Liver (tissue), 9 donors: ENCODE results near the gene SLC25A29. TPM values are rescaled to one million over a fixed set of nuclear protein-coding genes. Genes with fewer than 3 reads are reported as not detected.

Experiments used
- DNase-seq: peaks from one replicate; pipeline ENCODE4 v3.0.0-alpha.2; 2017; ENCODE audit warnings: low spot score
- H3K27ac ChIP-seq, 2 donors: one replicate each; pipeline ENCODE4 v1.7.0; 2013; ENCODE audit warnings: inconsistent platforms in 2 of 2, low read length in 2 of 2, control low read depth in 1 of 2, low read depth in 1 of 2, mild to moderate bottlenecking in 1 of 2
- H3K27me3 ChIP-seq, 4 donors: one replicate each; pipeline versions ENCODE4 v1.6.1 to v1.7.0; 2013; ENCODE audit warnings: low read length in 3 of 4, inconsistent platforms in 1 of 4, mild to moderate bottlenecking in 1 of 4, moderate library complexity in 1 of 4; ENCODE audit not compliant: control insufficient read depth in 4 of 4, insufficient read depth in 4 of 4
- H3K36me3 ChIP-seq, 4 donors: one replicate each; pipeline versions ENCODE4 v1.6.1 to v1.7.0; 2013; ENCODE audit warnings: low read length in 3 of 4, mild to moderate bottlenecking in 3 of 4, low read depth in 1 of 4, moderate library complexity in 1 of 4; ENCODE audit not compliant: control insufficient read depth in 4 of 4, insufficient read depth in 3 of 4
- H3K4me1 ChIP-seq, 4 donors: one replicate each; pipeline versions ENCODE4 v1.6.1 to v1.7.0; 2013; ENCODE audit warnings: low read length in 3 of 4, mild to moderate bottlenecking in 3 of 4, moderate library complexity in 1 of 4; ENCODE audit not compliant: control insufficient read depth in 4 of 4, insufficient read depth in 4 of 4
- H3K4me3 ChIP-seq, 3 donors: one replicate each; pipeline versions ENCODE4 v1.6.1 to v1.7.0; 2013; ENCODE audit warnings: low read length in 3 of 3, control low read depth in 1 of 3, low read depth in 1 of 3, mild to moderate bottlenecking in 1 of 3
- H3K9ac ChIP-seq, 2 donors: one replicate each; pipeline ENCODE4 v1.7.0; 2013; ENCODE audit warnings: low read length in 2 of 2, mild to moderate bottlenecking in 2 of 2, moderate library complexity in 2 of 2, control low read depth in 1 of 2, low read depth in 1 of 2
- H3K9me3 ChIP-seq, 4 donors: one replicate each; pipeline versions ENCODE4 v1.6.1 to v1.7.0; 2013; ENCODE audit warnings: low read length in 3 of 4; ENCODE audit not compliant: control insufficient read depth in 4 of 4
- EGR1 ChIP-seq, 2 donors: IDR thresholded peaks; 2 replicates each; pipeline ENCODE4 v1.6.1; 2016 to 2018; ENCODE audit warnings: antibody characterized with exemption in 2 of 2, low read depth in 2 of 2
- FOXA1 ChIP-seq: IDR thresholded peaks from 2 replicates; pipeline ENCODE4 v1.6.1; 2016; ENCODE audit warnings: antibody characterized with exemption
- FOXA2 ChIP-seq: IDR thresholded peaks from 2 replicates; pipeline ENCODE4 v1.6.1; 2016; ENCODE audit warnings: antibody characterized with exemption
- GABPA ChIP-seq, 2 donors: IDR thresholded peaks in 1 of 2; conservative IDR thresholded peaks in 1 of 2; 2 replicates each; pipeline ENCODE4 v1.6.1; 2016; ENCODE audit warnings: antibody characterized with exemption in 2 of 2, mild to moderate bottlenecking in 1 of 2, moderate library complexity in 1 of 2
- HNF4A ChIP-seq, 2 donors: conservative IDR thresholded peaks; 2 replicates each; pipeline ENCODE4 v1.6.1; 2016; ENCODE audit warnings: antibody characterized with exemption in 2 of 2, mild to moderate bottlenecking in 2 of 2
- HNF4G ChIP-seq: IDR thresholded peaks from 2 replicates; pipeline ENCODE4 v1.6.1; 2016; ENCODE audit warnings: antibody characterized with exemption
- NR2F2 ChIP-seq: IDR thresholded peaks from 2 replicates; pipeline ENCODE4 v1.6.1; 2016; ENCODE audit warnings: antibody characterized with exemption
- RAD21 ChIP-seq, 2 donors: IDR thresholded peaks; 2 replicates each; pipeline ENCODE4 v1.6.1; 2016; ENCODE audit warnings: antibody characterized with exemption in 2 of 2, mild to moderate bottlenecking in 2 of 2
- RXRA ChIP-seq, 2 donors: IDR thresholded peaks; 2 replicates each; pipeline ENCODE4 v1.6.1; 2017 to 2018; ENCODE audit warnings: antibody characterized with exemption in 2 of 2, mild to moderate bottlenecking in 1 of 2
- SP1 ChIP-seq: IDR thresholded peaks from 2 replicates; pipeline ENCODE4 v1.6.1; 2018; ENCODE audit warnings: antibody characterized with exemption, mild to moderate bottlenecking
- YY1 ChIP-seq: IDR thresholded peaks from 2 replicates; pipeline ENCODE4 v1.6.1; 2016; ENCODE audit warnings: antibody characterized with exemption, mild to moderate bottlenecking
- WGBS: extraction: QIAGEN DNeasy Blood & Tissue Kit; methylation state at CpG from one replicate; pipeline ENCODE4 v1.1.7; 2013; 5-methylcytosine and 5-hydroxymethylcytosine counted together
- polyA plus RNA-seq, 2 donors: library from polyadenylated mRNA; stranded (reverse) in 1 of 2; unstranded in 1 of 2; fragments of 200-250 nt in 1 of 2; fragments of >200 nt in 1 of 2; fragmentation: Nextera tagmentation in 1 of 2; extraction: Ambion mirVana in 1 of 2; gene quantifications; one replicate each; pipeline versions ENCODE4 v1.2.1 to v1.2.3, GENCODE V29; 2013 to 2015
- total RNA-seq, 2 donors: library from RNA; depleted of rRNA; stranded (reverse); fragments of >200 nt; gene quantifications; one replicate each; pipeline ENCODE4 v1.2.3, GENCODE V29; 2014
- TF ChIP-seq, protein P1 (sequence below): IDR thresholded peaks from 2 replicates; pipeline ENCODE4 v1.6.1; 2016; ENCODE audit warnings: antibody characterized with exemption
- TF ChIP-seq, protein P2 (sequence below): IDR thresholded peaks from 2 replicates; pipeline ENCODE4 v1.6.1; 2016; ENCODE audit warnings: antibody characterized with exemption
- TF ChIP-seq, protein P3 (sequence below): IDR thresholded peaks from 2 replicates; pipeline ENCODE4 v1.6.1; 2016; ENCODE audit warnings: antibody characterized with exemption, mild to moderate bottlenecking
- TF ChIP-seq, protein P4 (sequence below): fragments of 150-350 bp; IDR thresholded peaks from 2 replicates; pipeline ENCODE4 v1.5.1; 2017; ENCODE audit warnings: improper control_type of control experiment, low read depth, low read length; ENCODE audit not compliant: missing input control
- donor health status: healthy.
- donor health status: healthy.
- donor health status: healthy.
- donor health status: healthy.
- donor health status: healthy.

SLC25A29 gene
- total and polyA plus RNA-seq, 4 donors = 2.4 to 13.9 (median 8.9) TPM

DNA sequence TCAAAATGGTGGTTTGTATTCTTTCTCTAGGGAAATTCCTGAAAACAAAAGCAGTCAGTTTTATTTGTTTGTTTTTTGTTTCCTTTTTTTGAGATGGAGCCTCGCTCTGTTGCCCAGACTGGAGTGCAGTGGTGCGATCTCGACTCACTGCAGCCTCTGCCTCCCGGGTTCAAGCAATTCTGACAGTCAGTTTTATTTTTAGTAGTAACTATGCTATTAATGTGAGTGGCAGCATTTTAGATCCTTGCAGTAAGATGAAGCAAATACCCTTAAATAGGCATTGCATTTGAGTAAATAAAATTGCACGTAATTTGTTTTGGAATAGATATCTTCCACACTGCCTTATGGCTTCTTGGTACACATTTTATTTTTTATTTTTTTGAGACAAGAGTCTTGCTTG, 43.7 kb downstream of the SLC25A29 start:
- 87% methylated on average over 5 of the region's 5 CpGs for WGBS
- no peaks in the 10 kb centered on the region for H3K27me3 ChIP-seq
- no peaks in the 10 kb centered on the region for H3K9me3 ChIP-seq
- TF ChIP-seq RAD21 (IDR thresholded peaks at IDR 0.05) (no peak), RXRA (IDR thresholded peaks at IDR 0.05) (no peak), FOXA2 (no peak), EGR1 (IDR thresholded peaks at IDR 0.05; ENCODE audit: low read depth in 2 of 2) (no peak), HNF4A (conservative IDR thresholded peaks at IDR 0.05) (no peak), SP1 (no peak), HNF4G (no peak), GABPA (IDR thresholded peaks at IDR 0.05 in 1 of 2, conservative IDR thresholded peaks at IDR 0.05 in 1 of 2) (no peak), FOXA1 (no peak), NR2F2 (no peak)
- TF ChIP-seq, protein P1, sequence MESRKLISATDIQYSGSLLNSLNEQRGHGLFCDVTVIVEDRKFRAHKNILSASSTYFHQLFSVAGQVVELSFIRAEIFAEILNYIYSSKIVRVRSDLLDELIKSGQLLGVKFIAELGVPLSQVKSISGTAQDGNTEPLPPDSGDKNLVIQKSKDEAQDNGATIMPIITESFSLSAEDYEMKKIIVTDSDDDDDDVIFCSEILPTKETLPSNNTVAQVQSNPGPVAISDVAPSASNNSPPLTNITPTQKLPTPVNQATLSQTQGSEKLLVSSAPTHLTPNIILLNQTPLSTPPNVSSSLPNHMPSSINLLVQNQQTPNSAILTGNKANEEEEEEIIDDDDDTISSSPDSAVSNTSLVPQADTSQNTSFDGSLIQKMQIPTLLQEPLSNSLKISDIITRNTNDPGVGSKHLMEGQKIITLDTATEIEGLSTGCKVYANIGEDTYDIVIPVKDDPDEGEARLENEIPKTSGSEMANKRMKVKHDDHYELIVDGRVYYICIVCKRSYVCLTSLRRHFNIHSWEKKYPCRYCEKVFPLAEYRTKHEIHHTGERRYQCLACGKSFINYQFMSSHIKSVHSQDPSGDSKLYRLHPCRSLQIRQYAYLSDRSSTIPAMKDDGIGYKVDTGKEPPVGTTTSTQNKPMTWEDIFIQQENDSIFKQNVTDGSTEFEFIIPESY = no peak
- TF ChIP-seq, protein P2, sequence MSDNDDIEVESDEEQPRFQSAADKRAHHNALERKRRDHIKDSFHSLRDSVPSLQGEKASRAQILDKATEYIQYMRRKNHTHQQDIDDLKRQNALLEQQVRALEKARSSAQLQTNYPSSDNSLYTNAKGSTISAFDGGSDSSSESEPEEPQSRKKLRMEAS = no peak
- no peak overlapping the region for H3K4me3 ChIP-seq
- H3K36me3 ChIP-seq = peaks cover 0 to 11% (median 5%) of the 10 kb centered on the region in 4 donors
- H3K9ac ChIP-seq = no peak overlapping the region
- no peak for DNase-seq
- peaks cover 3 to 17% (median 10%) of the 10 kb centered on the region in 4 donors for H3K4me1 ChIP-seq
- H3K27ac ChIP-seq = no peak overlapping the region

DNA sequence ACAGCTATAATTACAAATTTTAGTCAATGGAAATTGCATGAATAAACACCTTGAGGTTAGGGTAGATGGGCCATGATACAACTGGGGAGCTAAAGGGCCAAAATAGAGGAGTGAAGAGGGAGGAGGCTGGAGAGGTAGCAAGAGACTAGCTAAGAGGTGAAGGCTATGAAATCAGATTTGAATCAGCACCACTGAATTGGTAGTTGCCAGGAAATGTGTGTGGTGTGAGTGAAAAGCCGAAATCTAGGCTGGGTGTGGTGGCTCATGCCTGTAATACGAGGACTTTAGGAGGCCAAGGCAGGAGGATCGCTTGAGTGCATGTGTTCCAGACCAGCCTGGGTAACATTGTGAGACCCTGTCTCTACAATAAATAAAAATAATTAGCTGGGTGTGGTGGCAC, 44.6 kb downstream of the SLC25A29 start:
- WGBS = 94% methylated on average over 3 of the region's 3 CpGs
- Histone ChIP-seq H3K9me3 (no peaks in the 10 kb centered on the region), H3K9ac (no peak overlapping the region), H3K36me3 (peaks cover 0 to 11% (median 5%) of the 10 kb centered on the region in 4 donors), H3K4me3 (no peak overlapping the region), H3K27me3 (no peaks in the 10 kb centered on the region), H3K4me1 (peaks cover 3 to 22% (median 7%) of the 10 kb centered on the region in 4 donors), H3K27ac (no peak overlapping the region)
- TF ChIP-seq FOXA1 = no peak
- TF ChIP-seq, protein P2 = no peak
- no peak for TF ChIP-seq YY1
- no peak for TF ChIP-seq NR2F2
- TF ChIP-seq EGR1 (IDR thresholded peaks at IDR 0.05; ENCODE audit: low read depth in 2 of 2) = no peak
- DNase-seq = no peak

DNA sequence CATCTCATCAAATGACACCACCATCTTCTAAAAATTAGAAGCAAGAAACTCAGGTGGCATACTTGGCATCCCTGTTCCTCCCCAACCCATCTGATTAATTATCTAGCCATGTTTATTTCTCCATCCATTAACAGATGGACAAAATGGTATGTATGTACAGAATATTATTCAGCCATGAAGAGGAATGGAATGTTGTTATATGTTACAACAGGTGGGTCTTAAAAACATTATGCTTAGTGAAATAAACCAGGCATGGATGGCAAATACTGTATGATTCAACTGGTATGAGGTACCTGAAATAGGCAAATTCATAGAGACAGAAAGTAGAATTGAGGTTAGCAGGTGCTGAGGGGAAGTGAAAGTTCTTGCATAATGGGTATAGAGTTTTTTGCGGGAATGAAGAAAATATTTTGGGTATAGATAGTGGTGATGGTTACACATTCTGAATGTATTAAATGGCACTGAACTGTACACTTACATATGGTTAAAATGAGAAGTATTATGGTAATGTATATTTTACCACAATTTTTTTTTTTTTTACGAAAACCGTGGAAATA, 49.8 kb downstream of the SLC25A29 start:
- H3K4me1 ChIP-seq = peaks cover 0 to 14% (median 10%) of the 10 kb centered on the region in 4 donors
- 94% methylated on average over 3 of the region's 3 CpGs for WGBS

More for the DNA sequence above, 49.8 kb downstream of the SLC25A29 start:
- Histone ChIP-seq H3K27me3 (no peaks in the 10 kb centered on the region), H3K36me3 (no peaks in the 10 kb centered on the region), H3K4me3 (no peak overlapping the region), H3K27ac (no peak overlapping the region), H3K9me3 (no peaks in the 10 kb centered on the region), H3K9ac (no peak overlapping the region)
- no peak for DNase-seq
- TF ChIP-seq EGR1 (IDR thresholded peaks at IDR 0.05; ENCODE audit: low read depth in 2 of 2) = no peak
- TF ChIP-seq RXRA (IDR thresholded peaks at IDR 0.05) = no peak
- TF ChIP-seq, protein P3, sequence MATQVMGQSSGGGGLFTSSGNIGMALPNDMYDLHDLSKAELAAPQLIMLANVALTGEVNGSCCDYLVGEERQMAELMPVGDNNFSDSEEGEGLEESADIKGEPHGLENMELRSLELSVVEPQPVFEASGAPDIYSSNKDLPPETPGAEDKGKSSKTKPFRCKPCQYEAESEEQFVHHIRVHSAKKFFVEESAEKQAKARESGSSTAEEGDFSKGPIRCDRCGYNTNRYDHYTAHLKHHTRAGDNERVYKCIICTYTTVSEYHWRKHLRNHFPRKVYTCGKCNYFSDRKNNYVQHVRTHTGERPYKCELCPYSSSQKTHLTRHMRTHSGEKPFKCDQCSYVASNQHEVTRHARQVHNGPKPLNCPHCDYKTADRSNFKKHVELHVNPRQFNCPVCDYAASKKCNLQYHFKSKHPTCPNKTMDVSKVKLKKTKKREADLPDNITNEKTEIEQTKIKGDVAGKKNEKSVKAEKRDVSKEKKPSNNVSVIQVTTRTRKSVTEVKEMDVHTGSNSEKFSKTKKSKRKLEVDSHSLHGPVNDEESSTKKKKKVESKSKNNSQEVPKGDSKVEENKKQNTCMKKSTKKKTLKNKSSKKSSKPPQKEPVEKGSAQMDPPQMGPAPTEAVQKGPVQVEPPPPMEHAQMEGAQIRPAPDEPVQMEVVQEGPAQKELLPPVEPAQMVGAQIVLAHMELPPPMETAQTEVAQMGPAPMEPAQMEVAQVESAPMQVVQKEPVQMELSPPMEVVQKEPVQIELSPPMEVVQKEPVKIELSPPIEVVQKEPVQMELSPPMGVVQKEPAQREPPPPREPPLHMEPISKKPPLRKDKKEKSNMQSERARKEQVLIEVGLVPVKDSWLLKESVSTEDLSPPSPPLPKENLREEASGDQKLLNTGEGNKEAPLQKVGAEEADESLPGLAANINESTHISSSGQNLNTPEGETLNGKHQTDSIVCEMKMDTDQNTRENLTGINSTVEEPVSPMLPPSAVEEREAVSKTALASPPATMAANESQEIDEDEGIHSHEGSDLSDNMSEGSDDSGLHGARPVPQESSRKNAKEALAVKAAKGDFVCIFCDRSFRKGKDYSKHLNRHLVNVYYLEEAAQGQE = no peak
- no peak for TF ChIP-seq HNF4G
- no peak for TF ChIP-seq FOXA2
- no peak for TF ChIP-seq NR2F2
- TF ChIP-seq, protein P4, sequence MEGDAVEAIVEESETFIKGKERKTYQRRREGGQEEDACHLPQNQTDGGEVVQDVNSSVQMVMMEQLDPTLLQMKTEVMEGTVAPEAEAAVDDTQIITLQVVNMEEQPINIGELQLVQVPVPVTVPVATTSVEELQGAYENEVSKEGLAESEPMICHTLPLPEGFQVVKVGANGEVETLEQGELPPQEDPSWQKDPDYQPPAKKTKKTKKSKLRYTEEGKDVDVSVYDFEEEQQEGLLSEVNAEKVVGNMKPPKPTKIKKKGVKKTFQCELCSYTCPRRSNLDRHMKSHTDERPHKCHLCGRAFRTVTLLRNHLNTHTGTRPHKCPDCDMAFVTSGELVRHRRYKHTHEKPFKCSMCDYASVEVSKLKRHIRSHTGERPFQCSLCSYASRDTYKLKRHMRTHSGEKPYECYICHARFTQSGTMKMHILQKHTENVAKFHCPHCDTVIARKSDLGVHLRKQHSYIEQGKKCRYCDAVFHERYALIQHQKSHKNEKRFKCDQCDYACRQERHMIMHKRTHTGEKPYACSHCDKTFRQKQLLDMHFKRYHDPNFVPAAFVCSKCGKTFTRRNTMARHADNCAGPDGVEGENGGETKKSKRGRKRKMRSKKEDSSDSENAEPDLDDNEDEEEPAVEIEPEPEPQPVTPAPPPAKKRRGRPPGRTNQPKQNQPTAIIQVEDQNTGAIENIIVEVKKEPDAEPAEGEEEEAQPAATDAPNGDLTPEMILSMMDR = no peak
- no peak for TF ChIP-seq YY1
- TF ChIP-seq RAD21 (IDR thresholded peaks at IDR 0.05) = no peak
